GM23338 (cell line): ENCODE data around the gene ANXA2R. TPM values are rescaled to one million over a fixed set of nuclear protein-coding genes. Genes with fewer than 3 reads are reported as not detected.
"Not testable (repeated sequence)": the region's sequence is repeated elsewhere in the genome, so short reads cannot be mapped to it uniquely, and the experiment has no call there.

Experiments
- ATAC-seq: fragments of 200-7000 bp; cut with Tn5 transposase; 3 replicates; pipeline ENCODE4 v1.9.1; 2020
- DNase-seq: peaks from one replicate; pipeline ENCODE4 v3.0.0-alpha.2; 2015; ENCODE audit warnings: low spot score
- H2AFZ ChIP-seq: fragments of 200-600 bp; sonication (generic); 2 replicates; pipeline ENCODE4 v1.8.0; 2016; ENCODE audit warnings: antibody characterized with exemption, mild to moderate bottlenecking, moderate library complexity
- H3F3A ChIP-seq: fragments of 200-600 bp; sonication (generic); replicated peaks from 2 replicates; pipeline ENCODE4 v1.8.0; 2017; ENCODE audit warnings: antibody characterized with exemption, mixed run types, low read depth
- H3K27ac ChIP-seq: fragments of 200-600 bp; sonication (generic); 2 replicates; pipeline ENCODE4 v1.6.1; 2016; ENCODE audit warnings: low read depth
- H3K27me3 ChIP-seq: fragments of 200-600 bp; sonication (generic); 2 replicates; pipeline ENCODE4 v1.8.0; 2016; ENCODE audit warnings: mild to moderate bottlenecking, mixed run types, moderate library complexity; ENCODE audit not compliant: insufficient read depth
- H3K36me3 ChIP-seq: fragments of 200-600 bp; sonication (generic); 2 replicates; pipeline ENCODE4 v1.8.0; 2016; ENCODE audit warnings: mild to moderate bottlenecking; ENCODE audit not compliant: insufficient read depth
- H3K4me1 ChIP-seq: fragments of 200-600 bp; sonication (generic); 2 replicates; pipeline ENCODE4 v1.8.0; 2016; ENCODE audit warnings: mild to moderate bottlenecking, moderate library complexity; ENCODE audit not compliant: insufficient read depth
- H3K4me2 ChIP-seq: fragments of 200-600 bp; sonication (generic); 2 replicates; pipeline ENCODE4 v1.7.1; 2017; ENCODE audit warnings: mixed run types
- H3K4me3 ChIP-seq: fragments of 200-600 bp; sonication (generic); 2 replicates; pipeline ENCODE4 v1.6.1; 2016; ENCODE audit warnings: mixed run types
- H3K79me2 ChIP-seq: fragments of 200-600 bp; sonication (generic); replicated peaks from 2 replicates; pipeline ENCODE4 v1.8.0; 2017; ENCODE audit warnings: mild to moderate bottlenecking; ENCODE audit not compliant: insufficient read depth
- H3K9me2 ChIP-seq: fragments of 200-600 bp; sonication (generic); 2 replicates; pipeline ENCODE4 v1.8.0; 2017; ENCODE audit not compliant: insufficient read depth
- H4K20me1 ChIP-seq: fragments of 200-600 bp; sonication (generic); replicated peaks from 2 replicates; pipeline ENCODE4 v1.8.0; 2017; ENCODE audit warnings: mild to moderate bottlenecking; ENCODE audit not compliant: insufficient read depth
- H3K27ac Mint-ChIP-seq: 2 replicates; pipeline ENCODE4 v1.8.0; 2020; ENCODE audit warnings: inconsistent platforms, mild to moderate bottlenecking, moderate library complexity, mixed read lengths
- H3K27me3 Mint-ChIP-seq: 3 replicates; pipeline ENCODE4 v1.8.0; 2022; ENCODE audit warnings: low read depth, mild to moderate bottlenecking, moderate library complexity, mixed read lengths, inconsistent platforms; ENCODE audit not compliant: insufficient read depth, poor library complexity
- H3K36me3 Mint-ChIP-seq: 3 replicates; pipeline ENCODE4 v1.8.0; 2021; ENCODE audit warnings: low read depth, mild to moderate bottlenecking, inconsistent platforms, moderate library complexity, mixed read lengths
- H3K4me1 Mint-ChIP-seq: 3 replicates; pipeline ENCODE4 v1.8.0; 2020; ENCODE audit warnings: mild to moderate bottlenecking, inconsistent platforms, mixed read lengths
- H3K4me3 Mint-ChIP-seq: 3 replicates; pipeline ENCODE4 v1.8.0; 2021; ENCODE audit warnings: moderate library complexity, mild to moderate bottlenecking, inconsistent platforms, mixed read lengths
- H3K9me3 Mint-ChIP-seq: 3 replicates; pipeline ENCODE4 v1.8.0; 2020; ENCODE audit warnings: moderate library complexity, mild to moderate bottlenecking, inconsistent platforms, mixed read lengths
- CREB1 ChIP-seq: fragments of 250-450 bp; sonication (Bioruptor Pico); IDR thresholded peaks from 2 replicates; pipeline ENCODE4 v1.5.0; 2020; ENCODE audit warnings: low read depth, mild to moderate bottlenecking, moderate library complexity
- ETS1 ChIP-seq: IDR thresholded peaks from 2 replicates; pipeline ENCODE4 v1.6.1; 2016; ENCODE audit warnings: antibody characterized with exemption
- EZH2 ChIP-seq: fragments of 200-600 bp; sonication (generic); IDR thresholded peaks from one replicate; pipeline ENCODE4 v1.8.0; 2017; ENCODE audit warnings: antibody characterized with exemption, mild to moderate bottlenecking, low read depth; ENCODE audit not compliant: unreplicated experiment
- EZH2phosphoT487 ChIP-seq: fragments of 200-600 bp; sonication (generic); IDR thresholded peaks from one replicate; pipeline ENCODE4 v1.8.1; 2018; ENCODE audit warnings: antibody characterized with exemption; ENCODE audit not compliant: unreplicated experiment
- JUNB ChIP-seq: IDR thresholded peaks from one replicate; pipeline ENCODE4 v1.6.1; 2016; ENCODE audit warnings: antibody characterized with exemption; ENCODE audit not compliant: unreplicated experiment
- NANOG ChIP-seq: IDR thresholded peaks from 2 replicates; pipeline ENCODE4 v1.6.1; 2016; ENCODE audit warnings: antibody characterized with exemption, borderline replicate concordance
- POLR2AphosphoS5 ChIP-seq: IDR thresholded peaks from 2 replicates; pipeline ENCODE4 v1.6.1; 2016; ENCODE audit warnings: antibody characterized with exemption, low read depth
- STAT1 ChIP-seq: IDR thresholded peaks from one replicate; pipeline ENCODE4 v1.6.1; 2016; ENCODE audit warnings: antibody characterized with exemption; ENCODE audit not compliant: unreplicated experiment
- ZNF114 ChIP-seq: fragments of 250-450 bp; sonication (Bioruptor Pico); IDR thresholded peaks from 2 replicates; pipeline ENCODE4 v1.5.0; 2020; ENCODE audit warnings: mild to moderate bottlenecking, moderate library complexity
- ZNF331 ChIP-seq: fragments of 250-450 bp; sonication (Bioruptor Pico); IDR thresholded peaks from 2 replicates; pipeline ENCODE4 v1.5.0; 2020; ENCODE audit warnings: low read depth, mild to moderate bottlenecking, moderate library complexity
- polyA plus RNA-seq: library from polyadenylated mRNA; unstranded; fragments of >200 nt; fragmentation: Nextera tagmentation; extraction: Ambion mirVana; gene quantifications from 2 replicates; pipeline ENCODE4 v1.2.1, GENCODE V29; 2016
- total RNA-seq: library from RNA; depleted of rRNA; stranded (reverse); fragments of >200 nt; shearing (Covaris generic); gene quantifications from 2 replicates; pipeline ENCODE4 v1.2.3, GENCODE V29; 2014
- TF ChIP-seq, protein P1 (sequence below), 2 experiments: fragments of 200-600 bp in 1 of 2; sonication (generic) in 1 of 2; conservative IDR thresholded peaks; 2 replicates each; pipeline versions ENCODE4 v1.5.1 to v1.6.1; 2016 to 2017; ENCODE audit warnings: antibody characterized with exemption in 2 of 2, low read depth in 2 of 2, mild to moderate bottlenecking in 2 of 2, moderate library complexity in 1 of 2
- TF ChIP-seq, protein P2 (sequence below): fragments of 250-450 bp; sonication (Bioruptor Pico); IDR thresholded peaks from 2 replicates; pipeline ENCODE4 v1.5.0; 2020; ENCODE audit warnings: mild to moderate bottlenecking, moderate library complexity

Gene ANXA2R
- total and polyA plus RNA-seq, 2 experiments from 2014 or later = 0.21 TPM; not detected in 1

DNA sequence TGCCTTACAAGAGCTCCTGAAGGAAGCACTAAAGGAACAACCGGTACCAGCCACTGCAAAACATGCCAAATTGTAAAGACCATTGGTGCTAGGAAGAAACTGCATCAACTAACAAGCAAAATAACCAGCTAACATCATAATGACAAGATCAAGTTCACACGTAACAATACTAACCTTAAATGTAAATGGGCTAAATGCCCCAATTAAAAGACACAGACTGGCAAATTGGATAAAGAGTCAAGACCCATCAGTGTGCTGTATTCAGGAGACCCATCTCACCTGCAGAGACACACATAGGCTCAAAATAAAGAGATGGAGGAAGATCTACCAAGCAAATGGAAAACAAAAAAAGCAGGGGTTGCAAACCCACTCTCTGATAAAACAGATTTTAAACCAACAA lies 15.0 kb upstream of the ANXA2R start:
- not testable (repeated sequence) for H3K4me1 ChIP-seq, H3K27me3 ChIP-seq, H3K4me3 Mint-ChIP-seq, H3K27ac Mint-ChIP-seq, H3K4me2 ChIP-seq, H3K9me3 Mint-ChIP-seq, ATAC-seq, H3K9me2 ChIP-seq, H3K36me3 ChIP-seq, H3K27ac ChIP-seq, H3F3A ChIP-seq, H3K27me3 Mint-ChIP-seq, H3K36me3 Mint-ChIP-seq, H3K4me3 ChIP-seq, H2AFZ ChIP-seq, DNase-seq, H3K4me1 Mint-ChIP-seq, H3K79me2 ChIP-seq, H4K20me1 ChIP-seq

GRCh38 chr5:43051684-43052083 lies 11.6 kb upstream of the ANXA2R start:
- H3K9me3 Mint-ChIP-seq = peaks cover 2% of the 10 kb centered on the region; the same call in 1 of the 3 replicates
- TF ChIP-seq ZNF331 (CRISPR knock-in tag) (no peak), CREB1 (no peak), ETS1 (no peak), NANOG (no peak), ZNF114 (CRISPR knock-in tag) (no peak), POLR2AphosphoS5 (no peak), JUNB (no peak), EZH2phosphoT487 (no peak), STAT1 (no peak), EZH2 (no peak)
- TF ChIP-seq, protein P1, sequence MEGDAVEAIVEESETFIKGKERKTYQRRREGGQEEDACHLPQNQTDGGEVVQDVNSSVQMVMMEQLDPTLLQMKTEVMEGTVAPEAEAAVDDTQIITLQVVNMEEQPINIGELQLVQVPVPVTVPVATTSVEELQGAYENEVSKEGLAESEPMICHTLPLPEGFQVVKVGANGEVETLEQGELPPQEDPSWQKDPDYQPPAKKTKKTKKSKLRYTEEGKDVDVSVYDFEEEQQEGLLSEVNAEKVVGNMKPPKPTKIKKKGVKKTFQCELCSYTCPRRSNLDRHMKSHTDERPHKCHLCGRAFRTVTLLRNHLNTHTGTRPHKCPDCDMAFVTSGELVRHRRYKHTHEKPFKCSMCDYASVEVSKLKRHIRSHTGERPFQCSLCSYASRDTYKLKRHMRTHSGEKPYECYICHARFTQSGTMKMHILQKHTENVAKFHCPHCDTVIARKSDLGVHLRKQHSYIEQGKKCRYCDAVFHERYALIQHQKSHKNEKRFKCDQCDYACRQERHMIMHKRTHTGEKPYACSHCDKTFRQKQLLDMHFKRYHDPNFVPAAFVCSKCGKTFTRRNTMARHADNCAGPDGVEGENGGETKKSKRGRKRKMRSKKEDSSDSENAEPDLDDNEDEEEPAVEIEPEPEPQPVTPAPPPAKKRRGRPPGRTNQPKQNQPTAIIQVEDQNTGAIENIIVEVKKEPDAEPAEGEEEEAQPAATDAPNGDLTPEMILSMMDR (conservative IDR thresholded peaks at IDR 0.05; ENCODE audit: low read depth in 2 of 2) = no peak
- TF ChIP-seq, protein P2, sequence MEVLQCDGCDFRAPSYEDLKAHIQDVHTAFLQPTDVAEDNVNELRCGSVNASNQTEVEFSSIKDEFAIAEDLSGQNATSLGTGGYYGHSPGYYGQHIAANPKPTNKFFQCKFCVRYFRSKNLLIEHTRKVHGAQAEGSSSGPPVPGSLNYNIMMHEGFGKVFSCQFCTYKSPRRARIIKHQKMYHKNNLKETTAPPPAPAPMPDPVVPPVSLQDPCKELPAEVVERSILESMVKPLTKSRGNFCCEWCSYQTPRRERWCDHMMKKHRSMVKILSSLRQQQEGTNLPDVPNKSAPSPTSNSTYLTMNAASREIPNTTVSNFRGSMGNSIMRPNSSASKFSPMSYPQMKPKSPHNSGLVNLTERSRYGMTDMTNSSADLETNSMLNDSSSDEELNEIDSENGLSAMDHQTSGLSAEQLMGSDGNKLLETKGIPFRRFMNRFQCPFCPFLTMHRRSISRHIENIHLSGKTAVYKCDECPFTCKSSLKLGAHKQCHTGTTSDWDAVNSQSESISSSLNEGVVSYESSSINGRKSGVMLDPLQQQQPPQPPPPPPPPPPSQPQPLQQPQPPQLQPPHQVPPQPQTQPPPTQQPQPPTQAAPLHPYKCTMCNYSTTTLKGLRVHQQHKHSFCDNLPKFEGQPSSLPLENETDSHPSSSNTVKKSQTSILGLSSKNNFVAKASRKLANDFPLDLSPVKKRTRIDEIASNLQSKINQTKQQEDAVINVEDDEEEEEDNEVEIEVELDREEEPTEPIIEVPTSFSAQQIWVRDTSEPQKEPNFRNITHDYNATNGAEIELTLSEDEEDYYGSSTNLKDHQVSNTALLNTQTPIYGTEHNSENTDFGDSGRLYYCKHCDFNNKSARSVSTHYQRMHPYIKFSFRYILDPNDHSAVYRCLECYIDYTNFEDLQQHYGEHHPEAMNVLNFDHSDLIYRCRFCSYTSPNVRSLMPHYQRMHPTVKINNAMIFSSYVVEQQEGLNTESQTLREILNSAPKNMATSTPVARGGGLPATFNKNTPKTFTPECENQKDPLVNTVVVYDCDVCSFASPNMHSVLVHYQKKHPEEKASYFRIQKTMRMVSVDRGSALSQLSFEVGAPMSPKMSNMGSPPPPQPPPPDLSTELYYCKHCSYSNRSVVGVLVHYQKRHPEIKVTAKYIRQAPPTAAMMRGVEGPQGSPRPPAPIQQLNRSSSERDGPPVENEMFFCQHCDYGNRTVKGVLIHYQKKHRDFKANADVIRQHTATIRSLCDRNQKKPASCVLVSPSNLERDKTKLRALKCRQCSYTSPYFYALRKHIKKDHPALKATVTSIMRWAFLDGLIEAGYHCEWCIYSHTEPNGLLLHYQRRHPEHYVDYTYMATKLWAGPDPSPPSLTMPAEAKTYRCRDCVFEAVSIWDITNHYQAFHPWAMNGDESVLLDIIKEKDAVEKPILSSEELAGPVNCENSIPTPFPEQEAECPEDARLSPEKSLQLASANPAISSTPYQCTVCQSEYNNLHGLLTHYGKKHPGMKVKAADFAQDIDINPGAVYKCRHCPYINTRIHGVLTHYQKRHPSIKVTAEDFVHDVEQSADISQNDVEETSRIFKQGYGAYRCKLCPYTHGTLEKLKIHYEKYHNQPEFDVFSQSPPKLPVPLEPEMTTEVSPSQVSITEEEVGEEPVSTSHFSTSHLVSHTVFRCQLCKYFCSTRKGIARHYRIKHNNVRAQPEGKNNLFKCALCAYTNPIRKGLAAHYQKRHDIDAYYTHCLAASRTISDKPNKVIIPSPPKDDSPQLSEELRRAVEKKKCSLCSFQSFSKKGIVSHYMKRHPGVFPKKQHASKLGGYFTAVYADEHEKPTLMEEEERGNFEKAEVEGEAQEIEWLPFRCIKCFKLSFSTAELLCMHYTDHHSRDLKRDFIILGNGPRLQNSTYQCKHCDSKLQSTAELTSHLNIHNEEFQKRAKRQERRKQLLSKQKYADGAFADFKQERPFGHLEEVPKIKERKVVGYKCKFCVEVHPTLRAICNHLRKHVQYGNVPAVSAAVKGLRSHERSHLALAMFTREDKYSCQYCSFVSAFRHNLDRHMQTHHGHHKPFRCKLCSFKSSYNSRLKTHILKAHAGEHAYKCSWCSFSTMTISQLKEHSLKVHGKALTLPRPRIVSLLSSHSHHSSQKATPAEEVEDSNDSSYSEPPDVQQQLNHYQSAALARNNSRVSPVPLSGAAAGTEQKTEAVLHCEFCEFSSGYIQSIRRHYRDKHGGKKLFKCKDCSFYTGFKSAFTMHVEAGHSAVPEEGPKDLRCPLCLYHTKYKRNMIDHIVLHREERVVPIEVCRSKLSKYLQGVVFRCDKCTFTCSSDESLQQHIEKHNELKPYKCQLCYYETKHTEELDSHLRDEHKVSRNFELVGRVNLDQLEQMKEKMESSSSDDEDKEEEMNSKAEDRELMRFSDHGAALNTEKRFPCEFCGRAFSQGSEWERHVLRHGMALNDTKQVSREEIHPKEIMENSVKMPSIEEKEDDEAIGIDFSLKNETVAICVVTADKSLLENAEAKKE = no peak

More at GRCh38 chr5:43051684-43052083, 11.6 kb upstream of the ANXA2R start:
- H3K27me3 Mint-ChIP-seq = peaks cover 12% of the 10 kb centered on the region
- no peak overlapping the region for H3K4me3 Mint-ChIP-seq
- Histone ChIP-seq H2AFZ (no peak overlapping the region), H3K27me3 (peaks cover 16% of the 10 kb centered on the region), H3K9me2 (no peaks in the 10 kb centered on the region), H3K4me2 (no peak overlapping the region), H3K27ac (no peak overlapping the region), H3K4me3 (no peak overlapping the region), H3K79me2 (no peaks in the 10 kb centered on the region), H3K4me1 (no peaks in the 10 kb centered on the region), H3K36me3 (no peaks in the 10 kb centered on the region; the same call in 1 of the 2 replicates), H4K20me1 (no peaks in the 10 kb centered on the region), H3F3A (no peaks in the 10 kb centered on the region)
- H3K36me3 Mint-ChIP-seq = no peaks in the 10 kb centered on the region; the same call in 2 of the 3 replicates
- DNase-seq (no peak), ATAC-seq (no peak)
- 0 out of 3 replicates have a peak, but pooled peaks cover 5% of the 10 kb centered on the region for H3K4me1 Mint-ChIP-seq
- no peak overlapping the region for H3K27ac Mint-ChIP-seq
